DMS79 (cell line): ENCODE data around the gene PIGR.

Source experiments
- DNase-seq: peaks from one replicate; lab custom pipeline; 2025; lab: John Stamatoyannopoulos, UW

PIGR gene

GRCh38 chr1:206946261-206946660 is at the start of gene PIGR:
PIGR (minus strand) TSS chr1:206946466; CDS start chr1:206940531, 5,935 bp downstream.
- DNase-seq = no peak

GRCh38 chr1:206992790-206993189 is 46.5 kb upstream of the PIGR start:
- no peak for DNase-seq

- no peak for DNase-seq
Measured at GRCh38 chr1:206987873-206988272, 41.6 kb upstream of the PIGR start.

- DNase-seq = no peak
Measured at GRCh38 chr1:206986885-206987284, 40.6 kb upstream of the PIGR start.

- DNase-seq = no peak
Measured at GRCh38 chr1:206986402-206986801, 40.1 kb upstream of the PIGR start.

GRCh38 chr1:206985162-206985749 is 39.0 kb upstream of the PIGR start:
- no peak for DNase-seq

GRCh38 chr1:206982216-206982615 is 36.0 kb upstream of the PIGR start:
- DNase-seq = no peak

GRCh38 chr1:206979379-206980043 is 33.2 kb upstream of the PIGR start:
- no peak for DNase-seq

GRCh38 chr1:206978259-206978658 is 32.0 kb upstream of the PIGR start:
- no peak for DNase-seq

GRCh38 chr1:206975306-206975705 is 29.0 kb upstream of the PIGR start:
- DNase-seq = no peak

- DNase-seq = no peak
Measured at GRCh38 chr1:206974140-206974539, 27.9 kb upstream of the PIGR start.

- DNase-seq = no peak
Measured at GRCh38 chr1:206972728-206973127, 26.5 kb upstream of the PIGR start.

- no peak for DNase-seq
Measured at GRCh38 chr1:206971029-206971655, 24.9 kb upstream of the PIGR start.

- no peak for DNase-seq
Measured at GRCh38 chr1:206970446-206970845, 24.2 kb upstream of the PIGR start, which contains the start of gene FCAMR. FCAMR (minus strand) TSS chr1:206970460; CDS start chr1:206970125, 335 bp downstream.

- DNase-seq = no peak
Measured at GRCh38 chr1:206969090-206969489, 22.8 kb upstream of the PIGR start.

GRCh38 chr1:206967096-206967849 is 21.0 kb upstream of the PIGR start:
- DNase-seq = no peak

GRCh38 chr1:206965781-206966180 is 19.5 kb upstream of the PIGR start:
- DNase-seq = no peak

- no peak for DNase-seq
Measured at GRCh38 chr1:206963740-206964139, 17.5 kb upstream of the PIGR start.

- DNase-seq = no peak
Measured at GRCh38 chr1:206963119-206963712, 16.9 kb upstream of the PIGR start.

GRCh38 chr1:206962272-206962671 is 16.0 kb upstream of the PIGR start:
- no peak for DNase-seq

- no peak for DNase-seq
Measured at GRCh38 chr1:206961668-206962067, 15.4 kb upstream of the PIGR start.

- DNase-seq = no peak
Measured at GRCh38 chr1:206960676-206961386, 14.6 kb upstream of the PIGR start.
